Activated T-cell treated with anti-CD3 and anti-CD28 coated beads, Interleukin-2, amount 50 U/mL, for 4 hours (primary cell): ENCODE results near the gene RNF10. TPM values are rescaled to one million over a fixed set of nuclear protein-coding genes. Genes with fewer than 3 reads are reported as not detected.
A peak's percentile ranks its signal among the peaks of the same experiment; 100 is the strongest.

ENCODE experiments used
- ATAC-seq, 2 donors: fragments of 200-7000 bp; cut with Tn5 transposase; one replicate each; pipeline ENCODE4 v1.10.0; 2021
- DNase-seq: peaks from one replicate; pipeline ENCODE4 v3.0.0-alpha.2; 2020
- H3K27me3 Mint-ChIP-seq: one replicate; pipeline ENCODE4 v1.8.0; 2021; ENCODE audit warnings: low read depth, mixed read lengths
- H3K36me3 Mint-ChIP-seq: one replicate; pipeline ENCODE4 v1.8.0; 2022; ENCODE audit warnings: mixed read lengths; ENCODE audit not compliant: insufficient read depth
- H3K4me1 Mint-ChIP-seq: one replicate; pipeline ENCODE4 v1.8.0; 2021; ENCODE audit warnings: low read depth, mixed read lengths
- H3K4me3 Mint-ChIP-seq: one replicate; pipeline ENCODE4 v1.8.0; 2021; ENCODE audit warnings: mild to moderate bottlenecking, moderate library complexity, mixed read lengths
- H3K9me3 Mint-ChIP-seq: one replicate; pipeline ENCODE4 v1.8.0; 2021; ENCODE audit warnings: mixed read lengths
- total RNA-seq, 3 donors: library from RNA; stranded (reverse); gene quantifications; one replicate each; pipeline ENCODE4 v1.2.1, GENCODE V29; 2021

Gene RNF10
- total RNA-seq, 3 donors from 2014 or later, result 152 to 169 (median 161) TPM

DNA sequence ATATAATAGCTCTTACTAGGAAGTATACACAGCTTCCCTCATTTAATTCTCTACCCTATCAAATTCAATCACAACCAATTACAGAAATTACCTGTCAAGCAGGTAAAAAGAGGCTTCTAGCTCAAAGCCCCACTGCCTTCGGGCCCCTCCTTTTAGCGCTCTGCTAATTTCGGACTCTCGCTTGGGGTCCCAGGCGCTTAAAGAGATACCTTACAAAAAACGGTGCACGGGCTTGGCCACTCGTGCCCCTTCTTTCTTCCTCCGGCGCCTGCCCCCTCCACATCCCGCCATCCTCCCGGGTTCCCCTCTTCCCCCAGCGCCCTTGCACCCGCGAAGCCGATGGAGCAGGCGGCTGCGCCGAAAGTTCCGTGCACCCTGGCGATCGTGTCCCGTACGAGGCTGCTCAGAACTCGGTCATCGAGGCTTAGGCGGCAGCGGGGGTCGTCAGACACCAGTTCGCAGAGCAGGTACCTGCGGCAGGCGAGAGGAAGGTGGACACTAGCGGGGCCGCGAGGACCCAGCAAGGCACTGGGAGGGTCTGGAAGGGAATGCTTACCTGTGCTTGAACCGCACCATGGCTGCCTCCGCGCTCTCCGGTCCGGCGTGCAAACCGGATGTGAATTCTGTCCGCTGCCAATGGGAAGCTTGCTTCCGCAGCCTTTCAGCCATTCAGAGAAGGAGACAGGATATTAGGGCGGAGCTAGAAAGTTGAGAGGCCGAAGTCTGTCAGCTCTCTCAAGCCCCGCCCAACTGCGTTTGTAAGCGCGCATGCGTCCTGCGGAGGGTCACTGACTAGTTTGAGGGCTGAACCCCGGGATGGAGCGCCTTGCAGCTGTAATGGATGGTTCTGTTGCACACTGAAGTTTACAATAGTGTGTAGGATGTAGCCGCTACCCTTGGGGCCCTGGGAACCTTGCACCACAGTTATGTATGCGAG lies 46.9 kb downstream of the RNF10 start, which contains the start of gene POP5:
TSS of gene POP5 (minus strand) at position 616 of the 937 bp plus-strand sequence. CDS start at position 576, 40 bp downstream.
- ATAC-seq (peak; percentile 95 to 96), DNase-seq (peak; percentile 88)
- Mint-ChIP-seq H3K36me3 (peaks cover 14% of the 10 kb centered on the region), H3K9me3 (no peaks in the 10 kb centered on the region), H3K4me3 (peak within 1 kb of the TSS; percentile 98), H3K4me1 (peaks cover 35% of the 10 kb centered on the region), H3K27me3 (peaks cover 6% of the 10 kb centered on the region)

DNA sequence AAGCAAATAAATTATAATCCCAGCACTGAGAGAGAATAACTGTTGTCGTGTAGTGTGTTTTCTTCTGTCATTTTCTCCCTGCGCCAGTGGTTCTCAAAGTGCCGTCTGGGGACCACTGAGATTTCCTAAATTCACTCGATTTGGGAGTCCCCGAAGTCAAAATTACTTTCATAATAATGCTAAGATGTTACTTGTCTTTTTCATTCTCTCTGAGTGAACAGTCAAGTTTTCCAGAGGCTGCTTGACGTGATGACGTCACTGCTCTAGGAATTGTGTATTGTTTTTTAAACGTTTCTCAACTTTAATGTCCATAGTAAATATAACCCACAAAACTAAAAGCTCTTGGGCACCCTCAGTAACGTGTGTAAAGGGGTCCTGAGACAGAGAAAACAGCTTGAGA lies 47.8 kb downstream of the RNF10 start:
- Mint-ChIP-seq H3K9me3 (no peaks in the 10 kb centered on the region), H3K27me3 (peaks cover 6% of the 10 kb centered on the region), H3K4me3 (peak overlapping the region; percentile 98), H3K4me1 (peaks cover 35% of the 10 kb centered on the region), H3K36me3 (peaks cover 5% of the 10 kb centered on the region)
- DNase-seq (no peak), ATAC-seq (no peak)

DNA sequence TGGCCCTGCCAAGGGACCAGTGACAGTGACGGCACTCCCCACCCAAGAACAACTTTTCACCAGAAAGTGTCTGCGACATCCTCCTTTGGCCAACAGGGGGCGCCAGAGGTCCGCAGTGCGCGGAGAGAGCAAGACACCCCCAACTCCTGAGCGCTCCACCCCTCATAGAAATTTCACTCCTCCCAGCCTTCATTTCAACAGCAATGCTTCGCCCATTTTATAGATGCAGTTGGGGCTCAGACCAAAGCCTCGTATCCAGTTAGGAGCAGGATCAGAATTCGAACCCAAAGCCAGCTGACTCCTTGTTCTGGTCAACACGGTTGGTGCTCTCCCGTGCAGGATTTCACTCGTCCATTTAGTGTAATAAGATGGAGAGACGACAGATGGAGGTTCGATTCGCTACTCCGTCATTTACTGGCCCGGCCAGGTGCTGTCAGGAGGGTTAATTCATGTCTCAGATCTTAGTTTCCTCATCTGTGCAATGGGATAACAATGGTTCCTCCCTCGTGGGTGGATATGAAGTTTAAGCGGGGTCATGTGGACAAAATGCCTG lies 49.4 kb downstream of the RNF10 start:
- peak overlapping the region; percentile 77 for H3K4me3 Mint-ChIP-seq
- H3K36me3 Mint-ChIP-seq, result peaks cover 1% of the 10 kb centered on the region
- DNase-seq (peak; percentile 81), ATAC-seq (peak; percentile 26 to 41)
- peaks cover 6% of the 10 kb centered on the region for H3K27me3 Mint-ChIP-seq
- no peaks in the 10 kb centered on the region for H3K9me3 Mint-ChIP-seq
- peaks cover 35% of the 10 kb centered on the region for H3K4me1 Mint-ChIP-seq

DNA sequence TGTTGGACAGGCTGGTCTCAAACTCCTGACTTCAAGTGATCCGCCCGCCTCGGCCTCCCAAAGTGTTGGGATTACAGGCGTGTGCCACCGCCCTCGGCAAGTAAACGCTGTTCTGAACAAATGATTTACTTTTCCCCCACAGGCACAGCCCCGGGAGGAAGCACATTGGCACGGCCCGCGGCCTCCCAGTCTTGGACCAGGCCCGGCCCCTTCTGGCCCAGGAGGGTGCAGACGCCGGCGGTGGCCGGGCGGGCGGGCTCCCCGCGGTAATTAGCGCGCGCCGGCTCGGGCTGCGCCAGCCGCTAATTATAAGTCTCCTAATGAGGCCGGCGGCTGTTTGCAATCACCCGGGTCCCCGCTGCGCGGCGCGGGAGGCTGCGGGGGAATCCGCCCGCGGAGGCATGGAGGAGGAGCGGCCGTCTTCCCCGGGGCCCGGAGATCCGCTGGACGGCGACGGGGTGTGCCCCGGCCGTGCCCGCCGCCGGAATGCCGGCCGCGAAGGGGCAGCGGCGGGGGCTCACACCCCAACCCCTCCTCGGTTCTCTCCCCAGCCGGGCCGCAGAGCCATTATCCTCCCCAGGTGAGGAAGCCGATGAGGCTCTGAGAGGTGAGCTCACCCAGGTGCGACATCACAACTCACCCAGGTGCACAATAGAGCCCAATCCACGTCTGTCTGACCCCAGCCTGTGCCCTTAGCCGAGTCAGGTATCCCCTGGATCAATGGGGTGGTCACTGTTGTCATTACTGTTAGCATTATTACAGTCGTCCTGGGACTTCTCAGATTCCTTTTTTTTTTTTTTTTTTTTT lies 50.4 kb downstream of the RNF10 start:
- Mint-ChIP-seq H3K4me3 (peak overlapping the region; percentile 54), H3K36me3 (no peaks in the 10 kb centered on the region), H3K27me3 (peaks cover 6% of the 10 kb centered on the region), H3K4me1 (peaks cover 34% of the 10 kb centered on the region), H3K9me3 (no peaks in the 10 kb centered on the region)
- DNase-seq (peak; percentile 51), ATAC-seq (peak; percentile 20 to 29)

DNA sequence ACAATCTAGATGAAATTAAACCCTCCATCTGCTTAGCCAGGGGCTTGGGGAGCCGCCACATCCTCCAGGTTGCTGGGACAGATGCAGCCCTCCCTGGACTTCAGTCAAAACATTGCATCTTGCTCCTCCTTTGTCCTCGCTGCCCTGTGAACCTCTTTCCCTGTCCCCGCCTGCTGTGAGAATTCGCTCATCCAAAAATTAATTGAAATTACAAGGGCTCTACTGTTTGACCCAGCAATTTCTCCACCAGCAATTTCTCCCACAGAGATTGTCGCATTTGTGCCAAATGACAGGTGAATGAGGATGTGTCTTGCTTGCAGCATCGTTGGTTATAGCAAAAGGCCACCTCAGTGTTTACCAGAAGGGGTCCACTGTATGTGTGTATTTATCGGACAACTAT lies 52.0 kb downstream of the RNF10 start:
- Mint-ChIP-seq H3K27me3 (peaks cover 6% of the 10 kb centered on the region), H3K4me3 (no peak overlapping the region), H3K36me3 (no peaks in the 10 kb centered on the region), H3K9me3 (no peaks in the 10 kb centered on the region), H3K4me1 (peaks cover 21% of the 10 kb centered on the region)
- no peak for DNase-seq
- ATAC-seq, result no peak

DNA sequence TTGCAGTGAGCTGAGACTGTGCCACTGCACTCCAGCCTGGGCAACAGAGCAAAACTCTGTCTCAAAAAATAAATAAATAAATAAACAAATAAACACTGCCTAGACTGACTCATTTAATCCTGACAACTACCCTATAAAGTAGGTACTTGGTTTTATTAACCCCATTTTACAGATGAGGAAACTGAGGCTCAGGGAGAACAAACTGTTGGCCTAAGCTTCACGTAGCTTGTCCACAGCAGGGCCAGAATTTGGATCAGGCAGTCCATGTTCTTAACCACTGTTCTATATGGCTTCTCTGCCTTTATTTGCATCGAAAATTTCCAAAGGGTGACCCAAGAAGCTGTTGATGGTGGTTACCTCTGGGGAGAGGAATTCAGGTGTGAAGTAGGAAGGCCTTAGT lies 52.7 kb downstream of the RNF10 start:
- H3K36me3 Mint-ChIP-seq, result no peaks in the 10 kb centered on the region
- no peaks in the 10 kb centered on the region for H3K9me3 Mint-ChIP-seq
- ATAC-seq, result no peak
- no peak for DNase-seq
- H3K27me3 Mint-ChIP-seq, result peaks cover 6% of the 10 kb centered on the region
- peaks cover 14% of the 10 kb centered on the region for H3K4me1 Mint-ChIP-seq
- H3K4me3 Mint-ChIP-seq, result no peak overlapping the region

DNA sequence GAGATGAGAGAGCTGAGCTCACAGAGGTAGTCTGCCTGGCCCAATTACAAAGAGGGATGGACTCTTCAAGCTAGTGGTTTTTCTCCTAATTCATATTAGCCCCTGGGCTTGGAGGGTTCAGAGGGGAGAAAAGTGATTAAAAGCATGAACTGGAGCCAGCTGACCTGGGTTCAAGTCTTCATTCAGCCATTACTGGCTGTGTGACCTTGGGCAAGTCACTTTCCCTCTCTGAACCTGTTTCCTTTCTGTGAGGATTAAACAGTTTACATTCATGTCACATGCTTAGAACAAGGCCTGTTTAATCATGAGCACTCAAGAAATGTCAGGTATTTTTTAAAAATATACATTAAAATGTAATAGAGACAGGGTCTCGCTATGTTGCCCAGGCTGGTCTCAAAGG lies 54.2 kb downstream of the RNF10 start:
- no peaks in the 10 kb centered on the region for H3K36me3 Mint-ChIP-seq
- H3K27me3 Mint-ChIP-seq, result peaks cover 6% of the 10 kb centered on the region
- ATAC-seq (no peak), DNase-seq (no peak)
- H3K9me3 Mint-ChIP-seq, result no peaks in the 10 kb centered on the region
- peaks cover 7% of the 10 kb centered on the region for H3K4me1 Mint-ChIP-seq
- H3K4me3 Mint-ChIP-seq, result no peak overlapping the region

DNA sequence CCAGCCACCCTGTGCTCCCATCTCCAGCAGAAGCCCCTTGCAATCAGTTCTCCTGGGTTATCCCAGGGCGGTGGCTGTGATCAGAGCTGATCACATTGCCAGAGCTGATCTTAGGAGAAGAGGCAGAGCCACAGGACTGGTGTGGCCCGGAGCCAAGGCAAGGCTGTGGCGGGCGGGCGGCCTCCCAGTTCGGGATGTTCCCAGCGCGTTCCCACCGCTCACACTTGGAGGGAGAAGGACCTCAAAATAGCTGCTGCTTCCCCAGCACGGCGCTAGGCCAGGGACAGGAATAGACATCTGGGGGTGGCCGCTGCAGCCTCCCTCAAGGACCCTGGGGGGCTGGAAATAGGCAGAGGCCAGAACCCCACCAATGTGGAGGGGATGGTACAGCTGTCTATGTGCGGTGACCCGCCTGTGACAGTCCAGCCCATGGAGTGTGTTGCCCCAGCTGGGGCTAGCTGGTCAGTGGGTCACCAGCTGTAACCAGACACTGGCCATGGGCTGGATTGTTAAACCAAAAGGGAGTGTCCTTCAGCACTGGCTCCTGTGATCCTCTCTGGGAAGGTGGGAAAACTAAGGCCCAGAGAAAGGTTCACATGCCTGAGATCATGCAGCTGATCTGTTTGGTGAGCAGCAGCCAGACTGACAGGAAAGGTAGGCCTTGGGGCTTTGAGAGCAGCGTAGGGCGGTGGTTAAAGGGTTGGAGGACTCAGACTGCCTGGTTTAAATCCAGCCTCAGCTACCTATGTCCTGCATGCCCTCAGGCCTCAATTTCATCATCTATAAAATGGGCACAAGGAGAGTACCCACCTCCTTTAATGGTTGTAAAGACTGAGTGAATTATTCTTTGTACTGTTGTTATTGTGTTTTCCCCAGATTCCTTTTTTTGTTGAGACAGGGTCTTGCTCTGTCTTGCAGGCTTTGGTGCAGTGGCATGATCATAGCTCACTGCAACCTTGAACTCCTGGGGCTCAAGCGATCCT lies 55.1 kb downstream of the RNF10 start:
- ATAC-seq, result no peak
- H3K4me3 Mint-ChIP-seq, result no peak overlapping the region
- H3K27me3 Mint-ChIP-seq, result peaks cover 4% of the 10 kb centered on the region
- peaks cover 1% of the 10 kb centered on the region for H3K4me1 Mint-ChIP-seq
- H3K36me3 Mint-ChIP-seq, result no peaks in the 10 kb centered on the region
- no peaks in the 10 kb centered on the region for H3K9me3 Mint-ChIP-seq
- DNase-seq, result no peak

DNA sequence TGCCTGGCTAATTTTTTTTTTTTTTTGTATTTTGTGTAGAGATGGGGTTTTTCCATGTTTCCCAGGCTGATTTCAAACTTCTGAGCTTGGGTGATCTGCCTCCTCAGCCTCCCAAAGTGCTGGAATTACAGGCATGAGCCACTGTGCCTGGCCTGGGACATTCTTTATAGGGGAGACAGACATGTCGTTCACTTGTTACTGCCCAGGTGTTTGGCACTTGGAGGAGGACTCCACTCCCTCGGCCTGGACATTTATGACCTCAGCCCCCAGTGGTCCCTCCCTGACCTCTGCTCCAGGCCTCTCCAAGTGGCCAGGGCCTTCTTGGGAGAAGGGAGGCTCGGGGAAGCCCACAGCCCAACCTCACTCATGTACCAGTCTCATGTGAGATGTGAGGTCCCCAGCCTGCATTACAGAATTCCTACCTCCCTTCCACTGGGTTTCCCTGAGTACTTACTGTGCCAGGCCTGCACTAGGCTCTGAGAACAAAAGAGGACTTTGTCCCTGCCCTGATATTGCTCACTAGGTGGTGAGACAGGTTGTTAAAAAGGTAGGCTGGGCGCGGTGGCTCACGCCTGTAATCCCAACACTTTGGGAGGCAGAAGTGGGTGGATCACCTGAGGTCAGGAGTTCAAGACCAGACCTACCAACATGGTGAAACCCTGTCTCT lies 56.7 kb downstream of the RNF10 start:
- ATAC-seq (no peak), DNase-seq (no peak)
- H3K36me3 Mint-ChIP-seq, result no peaks in the 10 kb centered on the region
- H3K4me3 Mint-ChIP-seq, result no peak overlapping the region
- no peaks in the 10 kb centered on the region for H3K27me3 Mint-ChIP-seq
- H3K4me1 Mint-ChIP-seq, result no peaks in the 10 kb centered on the region
- H3K9me3 Mint-ChIP-seq, result no peaks in the 10 kb centered on the region

DNA sequence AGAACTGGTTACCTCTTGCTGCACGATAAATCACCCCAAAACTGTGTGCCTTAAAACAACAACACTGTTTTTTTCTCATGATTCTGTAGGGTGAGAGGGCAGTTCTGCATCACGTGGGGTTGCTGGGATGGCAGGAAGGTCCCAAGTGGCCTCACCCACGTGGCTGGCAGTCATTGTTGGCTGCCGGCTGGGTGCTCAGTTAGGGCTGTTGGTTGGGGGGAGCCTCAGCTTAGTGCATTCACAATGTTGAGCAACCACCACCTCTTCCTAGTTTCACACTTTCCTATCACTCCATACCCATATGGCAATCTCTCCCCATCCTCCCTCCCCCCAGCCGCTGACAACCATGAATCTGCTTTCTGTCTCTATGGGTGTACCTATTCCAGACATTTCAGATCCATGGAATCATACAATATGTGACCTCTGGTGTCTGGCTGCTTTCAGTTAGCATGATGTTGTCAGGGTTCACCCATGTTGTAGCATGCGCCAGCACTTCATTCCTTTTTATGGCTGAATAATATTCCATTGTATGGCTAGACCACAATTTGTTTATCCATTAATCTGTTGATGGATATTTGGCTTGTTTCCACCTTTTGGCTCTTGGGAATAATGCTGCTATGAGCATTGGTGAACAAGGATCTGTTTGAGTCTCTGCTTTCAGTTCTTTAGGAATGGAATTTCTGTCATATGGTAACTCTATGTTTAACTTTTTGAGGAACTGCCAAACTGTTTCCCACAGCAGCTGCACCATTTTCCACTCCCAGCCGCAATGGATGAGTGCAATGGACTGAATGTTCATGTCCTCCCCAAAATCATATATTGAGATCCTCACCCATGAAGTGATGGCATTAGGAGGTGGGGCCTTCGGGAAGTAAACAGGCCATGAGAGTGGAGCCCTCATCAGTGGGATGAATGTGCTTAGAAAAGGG lies 58.2 kb downstream of the RNF10 start:
- Mint-ChIP-seq H3K9me3 (no peaks in the 10 kb centered on the region), H3K36me3 (no peaks in the 10 kb centered on the region), H3K4me3 (no peak overlapping the region), H3K27me3 (no peaks in the 10 kb centered on the region), H3K4me1 (no peaks in the 10 kb centered on the region)
- DNase-seq (no peak), ATAC-seq (no peak)

DNA sequence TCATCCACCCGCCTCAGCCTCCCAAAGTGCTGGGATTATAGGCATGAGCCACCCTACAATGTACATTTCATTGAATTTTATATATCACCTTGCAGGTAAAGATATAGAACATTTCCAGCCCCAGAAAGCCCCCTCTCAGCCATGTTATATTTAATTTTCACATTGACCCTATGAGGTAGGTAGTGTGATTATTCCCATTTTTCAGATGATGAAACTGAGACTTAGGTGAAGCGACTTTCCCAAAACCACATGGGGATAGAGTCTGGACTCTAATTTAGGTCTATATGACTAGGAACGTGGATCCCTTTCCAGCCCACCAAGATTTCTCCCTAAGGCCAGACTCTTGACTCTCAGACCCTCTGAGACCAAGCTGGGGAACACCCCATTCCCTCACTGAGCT lies 62.7 kb downstream of the RNF10 start:
- Mint-ChIP-seq H3K27me3 (no peaks in the 10 kb centered on the region), H3K4me1 (no peaks in the 10 kb centered on the region), H3K4me3 (no peak overlapping the region), H3K9me3 (no peaks in the 10 kb centered on the region), H3K36me3 (no peaks in the 10 kb centered on the region)
- no peak for DNase-seq
- ATAC-seq, result no peak

DNA sequence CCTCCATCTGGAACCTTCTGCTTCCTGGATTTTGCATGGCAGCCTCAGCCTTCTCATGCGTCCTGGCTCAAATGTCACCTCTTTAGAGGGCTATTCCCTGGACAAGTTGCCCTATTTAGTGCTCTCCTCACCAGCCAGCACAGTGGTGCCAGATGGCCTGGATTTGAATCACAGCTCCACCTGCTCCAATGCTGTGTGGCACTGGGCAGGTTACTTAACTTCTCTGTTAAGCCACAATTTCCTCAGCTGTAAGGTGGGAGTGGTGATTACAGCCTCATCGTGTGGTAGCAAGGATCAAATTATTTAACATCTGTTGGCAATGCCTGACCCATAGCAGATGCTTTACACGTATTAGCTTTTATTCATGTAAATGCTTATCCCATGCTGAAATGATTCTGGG lies 63.7 kb downstream of the RNF10 start:
- no peaks in the 10 kb centered on the region for H3K36me3 Mint-ChIP-seq
- no peaks in the 10 kb centered on the region for H3K27me3 Mint-ChIP-seq

More for the DNA sequence above, 63.7 kb downstream of the RNF10 start:
- ATAC-seq (no peak), DNase-seq (no peak)
- Mint-ChIP-seq H3K4me1 (no peaks in the 10 kb centered on the region), H3K4me3 (no peak overlapping the region), H3K9me3 (no peaks in the 10 kb centered on the region)
